Measurements from ENCODE around the gene CALML4. TPM values are rescaled to one million over a fixed set of nuclear protein-coding genes. Genes with fewer than 3 reads are reported as not detected.

The CALML4 gene
- total RNA-seq, 2 experiments from 2014 or later: 6.9 to 7.3 TPM

- H3K9me3 Mint-ChIP-seq: no peaks in the 10 kb centered on the region
- CTCF ChIA-PET: interaction anchor here (0.9 kb wide), 1 partner anchor 14 kb away, joined by 5 read pairs; no protein-coding TSS in a partner anchor
- peaks cover 10% of the 10 kb centered on the region for H3K36me3 Mint-ChIP-seq (ENCODE audit: low read depth)
- DNase-seq (no peak), ATAC-seq (no peak)
- no peaks in the 10 kb centered on the region for H3K27me3 Mint-ChIP-seq
- no peak overlapping the region for H3K4me3 Mint-ChIP-seq
- POLR2A ChIA-PET: interaction anchor here (0.7 to 1.5 kb wide), 2 partner anchors 9 to 40 kb away, joined by 3 read pairs; partner anchors contain the start of gene CALML4
- intact Hi-C loops (cut with micrococcal nuclease): no loop called here
- no peak for TF ChIP-seq CTCF (IDR thresholded peaks at IDR 0.05)
- no peaks in the 10 kb centered on the region for H3K4me1 Mint-ChIP-seq (ENCODE audit: low read depth)
- H3K27ac Mint-ChIP-seq: no peak overlapping the region
Observed at GRCh38 chr15:68196445-68197169, 8.5 kb downstream of the CALML4 start.

GRCh38 chr15:68195336-68196112 is 9.6 kb downstream of the CALML4 start:
- intact Hi-C loops (cut with micrococcal nuclease): no loop called here
- ChIA-PET POLR2A (interaction anchor here (0.7 kb wide), 2 partner anchors 33 to 1336 kb away, joined by 3 read pairs; no protein-coding TSS in a partner anchor), CTCF (interaction anchor here (0.7 to 1.8 kb wide), 4 partner anchors 12 to 27 kb away, joined by 3 to 6 read pairs (median 5); no protein-coding TSS in a partner anchor)
- Mint-ChIP-seq H3K36me3 (ENCODE audit: low read depth) (peaks cover 10% of the 10 kb centered on the region), H3K27ac (no peak overlapping the region), H3K4me3 (no peak overlapping the region), H3K27me3 (no peaks in the 10 kb centered on the region), H3K4me1 (ENCODE audit: low read depth) (no peaks in the 10 kb centered on the region), H3K9me3 (no peaks in the 10 kb centered on the region)
- ATAC-seq (no peak), DNase-seq (no peak)
- TF ChIP-seq CTCF (IDR thresholded peaks at IDR 0.05): no peak

- H3K36me3 Mint-ChIP-seq (ENCODE audit: low read depth): peaks cover 27% of the 10 kb centered on the region
- no peak for TF ChIP-seq CTCF (IDR thresholded peaks at IDR 0.05)
- intact Hi-C loops (cut with micrococcal nuclease): no loop called here
- no peak for ATAC-seq
- CTCF ChIA-PET: interaction anchor here (1.0 to 3.1 kb wide), 3 partner anchors 14 to 329 kb away, joined by 3 to 14 read pairs (median 3); no protein-coding TSS in a partner anchor
- peak overlapping the region; percentile 0 for H3K27ac Mint-ChIP-seq
- no peaks in the 10 kb centered on the region for H3K4me1 Mint-ChIP-seq (ENCODE audit: low read depth)
- no peak overlapping the region for H3K4me3 Mint-ChIP-seq
- H3K9me3 Mint-ChIP-seq: no peaks in the 10 kb centered on the region
- no peak for DNase-seq
- POLR2A ChIA-PET: interaction anchor here (0.8 to 1.3 kb wide), 2 partner anchors 9 to 35 kb away, joined by 3 to 5 read pairs; no protein-coding TSS in a partner anchor
- no peaks in the 10 kb centered on the region for H3K27me3 Mint-ChIP-seq
Observed at GRCh38 chr15:68192804-68193486, 12.2 kb downstream of the CALML4 start.

GRCh38 chr15:68192117-68192516 is 13.0 kb downstream of the CALML4 start:
- Mint-ChIP-seq H3K27me3 (no peaks in the 10 kb centered on the region), H3K4me3 (no peak overlapping the region), H3K27ac (no peak overlapping the region), H3K36me3 (ENCODE audit: low read depth) (peaks cover 31% of the 10 kb centered on the region), H3K4me1 (ENCODE audit: low read depth) (peaks cover 3% of the 10 kb centered on the region), H3K9me3 (no peaks in the 10 kb centered on the region)
- TF ChIP-seq CTCF (IDR thresholded peaks at IDR 0.05): no peak
- POLR2A ChIA-PET: no interaction called here
- intact Hi-C loops (cut with micrococcal nuclease): no loop called here
- no peak for ATAC-seq
- CTCF ChIA-PET: interaction anchor here (3.1 kb wide), 1 partner anchor 329 kb away, joined by 14 read pairs; no protein-coding TSS in a partner anchor
- DNase-seq: no peak

Measured in activated CD8-positive, alpha-beta T cell treated with anti-CD3 and anti-CD28 coated beads for 36 hours (primary cell).